ENCODE data around the gene ZNF324. TPM values are rescaled to one million over a fixed set of nuclear protein-coding genes. Genes with fewer than 3 reads are reported as not detected.
A peak's percentile ranks its signal among the peaks of the same experiment; 100 is the strongest.
"Not testable (repeated sequence)": the region's sequence is repeated elsewhere in the genome, so short reads cannot be mapped to it uniquely, and the experiment has no call there.

ZNF324 gene
- polyA plus RNA-seq, 1 of the 3 experiments (the other 2 are of a cell fraction) = 5.6 TPM

DNA sequence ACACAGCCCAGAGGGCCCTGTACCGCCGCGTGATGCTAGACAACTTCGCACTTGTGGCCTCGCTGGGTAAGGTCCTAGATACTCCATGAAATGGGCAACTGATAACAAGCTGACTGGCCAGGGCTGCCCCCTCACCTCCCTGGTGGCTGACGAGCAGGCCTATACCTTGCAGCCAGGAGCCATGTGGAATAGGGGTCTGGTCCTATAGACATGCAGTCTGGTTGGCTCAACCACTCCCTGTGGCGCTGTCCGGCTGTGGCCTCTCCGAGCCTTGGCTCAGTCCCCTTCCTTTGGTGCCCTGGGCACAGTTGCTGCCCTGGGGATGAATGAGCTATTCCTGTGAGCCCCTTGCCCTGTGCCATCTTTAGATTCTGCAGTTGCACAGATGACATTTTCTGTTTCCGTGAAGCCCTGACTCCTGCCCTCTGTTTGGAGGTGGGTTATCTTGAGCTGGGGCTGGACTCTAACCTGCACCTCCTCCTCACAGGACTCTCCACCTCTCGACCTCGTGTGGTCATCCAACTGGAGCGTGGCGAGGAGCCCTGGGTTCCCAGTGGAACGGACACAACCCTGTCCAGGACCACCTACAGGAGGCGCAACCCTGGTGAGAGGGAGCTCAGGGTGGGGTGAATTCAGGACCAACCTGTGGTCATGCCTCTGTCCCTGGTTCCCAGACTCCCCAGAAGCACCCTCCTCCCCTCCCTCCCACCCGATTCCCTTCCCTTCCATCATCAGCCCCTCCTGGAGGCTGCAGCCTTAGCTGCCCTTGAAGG, 2.5 kb downstream of the ZNF324 start:
- ChIA-PET CTCF (interaction anchor here (0.6 to 1.7 kb wide), 2 partner anchors 49 to 1917 kb away, joined by 3 to 4 read pairs; no protein-coding TSS in a partner anchor), POLR2A (interaction anchor here (1.2 kb wide), 1 partner anchor 18 kb away, joined by 3 read pairs; no protein-coding TSS in a partner anchor)
- Histone ChIP-seq H3K4me3 (ENCODE audit: low read depth in 2 of 2, low read length in 1 of 2) (no peak overlapping the region), H4K20me1 (ENCODE audit: insufficient read depth) (peaks cover 13% of the 10 kb centered on the region; the same call in 1 of the 2 replicates), H3K4me1 (ENCODE audit: control insufficient read depth in 1 of 2, insufficient read depth in 2 of 2, low read depth in 1 of 2, low read length in 1 of 2) (peaks cover 0 to 14% of the 10 kb centered on the region in 2 experiments; a peak in 1 of 4 replicates), H3K9ac (no peak overlapping the region), H3K9me3 (no peaks in the 10 kb centered on the region), H3F3A (replicated peaks; ENCODE audit: insufficient read depth) (peaks cover 10% of the 10 kb centered on the region), H3K9me2 (no peaks in the 10 kb centered on the region), H3K27me3 (ENCODE audit: insufficient read depth) (no peaks in the 10 kb centered on the region), H3K36me3 (replicated peaks in 1 of 2; ENCODE audit: control insufficient read depth in 1 of 2, insufficient read depth in 2 of 2, low read length in 1 of 2) (peaks cover 0 to 35% of the 10 kb centered on the region in 2 experiments), H3K79me2 (ENCODE audit: insufficient read depth) (peaks cover 25% of the 10 kb centered on the region), H2AFZ (ENCODE audit: low read depth) (no peak overlapping the region), H3K27ac (ENCODE audit: low read depth in 2 of 2, low read length in 1 of 2) (no peak overlapping the region), H3K4me2 (no peak overlapping the region)
- 97% methylated on average over 14 of the region's 17 CpGs for WGBS (ENCODE audit: low lambda C conversion rate)
- TF ChIP-seq, protein P1, sequence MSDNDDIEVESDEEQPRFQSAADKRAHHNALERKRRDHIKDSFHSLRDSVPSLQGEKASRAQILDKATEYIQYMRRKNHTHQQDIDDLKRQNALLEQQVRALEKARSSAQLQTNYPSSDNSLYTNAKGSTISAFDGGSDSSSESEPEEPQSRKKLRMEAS (IDR thresholded peaks at IDR 0.05; ENCODE audit: low read depth) = no peak
- TF ChIP-seq NRF1 (IDR thresholded peaks at IDR 0.05; ENCODE audit: low read depth, low read length) (no peak), RFX5 (IDR thresholded peaks at IDR 0.05; ENCODE audit: low read length) (no peak), JUND (IDR thresholded peaks at IDR 0.05) (no peak), YY1 (IDR thresholded peaks at IDR 0.05; ENCODE audit: low read depth) (no peak), FOXM1 (IDR thresholded peaks at IDR 0.05; ENCODE audit: low read depth) (no peak), NFIC (IDR thresholded peaks at IDR 0.05; ENCODE audit: borderline replicate concordance) (no peak), SMC3 (IDR thresholded peaks at IDR 0.05; ENCODE audit: low read depth, low read length) (no peak), RXRA (IDR thresholded peaks at IDR 0.05; ENCODE audit: borderline replicate concordance, low read depth) (no peak), RCOR1 (IDR thresholded peaks at IDR 0.05; ENCODE audit: low read length) (no peak), FOSL2 (IDR thresholded peaks at IDR 0.05; ENCODE audit: borderline replicate concordance, low read depth) (no peak)
- TF ChIP-seq, protein P2, sequence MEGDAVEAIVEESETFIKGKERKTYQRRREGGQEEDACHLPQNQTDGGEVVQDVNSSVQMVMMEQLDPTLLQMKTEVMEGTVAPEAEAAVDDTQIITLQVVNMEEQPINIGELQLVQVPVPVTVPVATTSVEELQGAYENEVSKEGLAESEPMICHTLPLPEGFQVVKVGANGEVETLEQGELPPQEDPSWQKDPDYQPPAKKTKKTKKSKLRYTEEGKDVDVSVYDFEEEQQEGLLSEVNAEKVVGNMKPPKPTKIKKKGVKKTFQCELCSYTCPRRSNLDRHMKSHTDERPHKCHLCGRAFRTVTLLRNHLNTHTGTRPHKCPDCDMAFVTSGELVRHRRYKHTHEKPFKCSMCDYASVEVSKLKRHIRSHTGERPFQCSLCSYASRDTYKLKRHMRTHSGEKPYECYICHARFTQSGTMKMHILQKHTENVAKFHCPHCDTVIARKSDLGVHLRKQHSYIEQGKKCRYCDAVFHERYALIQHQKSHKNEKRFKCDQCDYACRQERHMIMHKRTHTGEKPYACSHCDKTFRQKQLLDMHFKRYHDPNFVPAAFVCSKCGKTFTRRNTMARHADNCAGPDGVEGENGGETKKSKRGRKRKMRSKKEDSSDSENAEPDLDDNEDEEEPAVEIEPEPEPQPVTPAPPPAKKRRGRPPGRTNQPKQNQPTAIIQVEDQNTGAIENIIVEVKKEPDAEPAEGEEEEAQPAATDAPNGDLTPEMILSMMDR (IDR thresholded peaks at IDR 0.05) = no peak
- peak; percentile 5 for DNase-seq

GRCh38 chr19:58470837-58471543, 4.1 kb downstream of the ZNF324 start:
- peaks cover 13% of the 10 kb centered on the region; the same call in 1 of the 2 replicates for H4K20me1 ChIP-seq (ENCODE audit: insufficient read depth)
- POLR2A ChIA-PET; H3K9ac ChIP-seq; H3K27ac ChIP-seq (ENCODE audit: low read depth in 2 of 2, low read length in 1 of 2); H3K4me3 ChIP-seq (ENCODE audit: low read depth in 2 of 2, low read length in 1 of 2); H3K9me2 ChIP-seq; H2AFZ ChIP-seq (ENCODE audit: low read depth); H3K4me2 ChIP-seq; H3K9me3 ChIP-seq; H3K27me3 ChIP-seq (ENCODE audit: insufficient read depth); CTCF ChIA-PET: not testable (repeated sequence)
- 97% methylated on average over 10 of the region's 53 CpGs for WGBS (ENCODE audit: low lambda C conversion rate)
- DNase-seq = peak; percentile 5
- H3F3A ChIP-seq (replicated peaks; ENCODE audit: insufficient read depth) = peaks cover 10% of the 10 kb centered on the region
- H3K4me1 ChIP-seq (ENCODE audit: control insufficient read depth in 1 of 2, insufficient read depth in 2 of 2, low read depth in 1 of 2, low read length in 1 of 2) = peaks cover 0 to 24% of the 10 kb centered on the region in 2 experiments; a peak in 1 of 4 replicates
- peaks cover 0 to 35% of the 10 kb centered on the region in 2 experiments for H3K36me3 ChIP-seq (replicated peaks in 1 of 2; ENCODE audit: control insufficient read depth in 1 of 2, insufficient read depth in 2 of 2, low read length in 1 of 2)
- H3K79me2 ChIP-seq (ENCODE audit: insufficient read depth) = peaks cover 25% of the 10 kb centered on the region
